ENCODE data around the gene PDE8A.
"Not testable (repeated sequence)": the region's sequence is repeated elsewhere in the genome, so short reads cannot be mapped to it uniquely, and the experiment has no call there.

PDE8A gene

GRCh38 chr15:85008474-85009260, 27.0 kb downstream of the PDE8A start:
- Mint-ChIP-seq H3K27me3 (no peaks in the 10 kb centered on the region), H3K4me1 (ENCODE audit: low read depth) (peaks cover 48% of the 10 kb centered on the region), H3K27ac (peak overlapping the region; percentile 36), H3K4me3 (no peak overlapping the region), H3K9me3 (peaks cover 4% of the 10 kb centered on the region), H3K36me3 (ENCODE audit: low read depth) (peaks cover 5% of the 10 kb centered on the region)

GRCh38 chr15:85009435-85009834, 27.8 kb downstream of the PDE8A start:
- Mint-ChIP-seq H3K36me3 (ENCODE audit: low read depth) (peaks cover 5% of the 10 kb centered on the region), H3K9me3 (peaks cover 4% of the 10 kb centered on the region), H3K4me3 (no peak overlapping the region), H3K27ac (no peak overlapping the region), H3K27me3 (no peaks in the 10 kb centered on the region), H3K4me1 (ENCODE audit: low read depth) (peaks cover 45% of the 10 kb centered on the region)

- Mint-ChIP-seq H3K36me3 (ENCODE audit: low read depth) (peaks cover 5% of the 10 kb centered on the region), H3K27me3 (no peaks in the 10 kb centered on the region), H3K4me1 (ENCODE audit: low read depth) (peaks cover 46% of the 10 kb centered on the region), H3K4me3 (no peak overlapping the region), H3K27ac (no peak overlapping the region), H3K9me3 (peaks cover 4% of the 10 kb centered on the region)
Measured at GRCh38 chr15:85010071-85010385, 28.4 kb downstream of the PDE8A start.

- Mint-ChIP-seq H3K36me3 (ENCODE audit: low read depth) (peaks cover 5% of the 10 kb centered on the region), H3K4me1 (ENCODE audit: low read depth) (peaks cover 48% of the 10 kb centered on the region), H3K27ac (peak overlapping the region; percentile 32), H3K27me3 (no peaks in the 10 kb centered on the region), H3K4me3 (no peak overlapping the region), H3K9me3 (peaks cover 4% of the 10 kb centered on the region)
Measured at GRCh38 chr15:85010386-85011159, 28.9 kb downstream of the PDE8A start.

- H3K27me3 Mint-ChIP-seq = no peaks in the 10 kb centered on the region
- H3K4me3 Mint-ChIP-seq = no peak overlapping the region
- H3K27ac Mint-ChIP-seq = peak overlapping the region; percentile 32
- H3K36me3 Mint-ChIP-seq (ENCODE audit: low read depth) = peaks cover 6% of the 10 kb centered on the region
- peaks cover 49% of the 10 kb centered on the region for H3K4me1 Mint-ChIP-seq (ENCODE audit: low read depth)
- H3K9me3 Mint-ChIP-seq = peaks cover 4% of the 10 kb centered on the region
Measured at GRCh38 chr15:85011160-85011571, 29.5 kb downstream of the PDE8A start.

- H3K4me3 Mint-ChIP-seq, H3K9me3 Mint-ChIP-seq, H3K27me3 Mint-ChIP-seq, H3K27ac Mint-ChIP-seq: not testable (repeated sequence)
- peaks cover 52% of the 10 kb centered on the region for H3K4me1 Mint-ChIP-seq (ENCODE audit: low read depth)
- H3K36me3 Mint-ChIP-seq (ENCODE audit: low read depth) = peaks cover 10% of the 10 kb centered on the region
Measured at GRCh38 chr15:85011724-85012123, 30.1 kb downstream of the PDE8A start.

- Mint-ChIP-seq H3K4me1 (ENCODE audit: low read depth) (peaks cover 43% of the 10 kb centered on the region), H3K9me3 (peaks cover 4% of the 10 kb centered on the region), H3K36me3 (ENCODE audit: low read depth) (peaks cover 10% of the 10 kb centered on the region), H3K27me3 (no peaks in the 10 kb centered on the region), H3K27ac (no peak overlapping the region), H3K4me3 (no peak overlapping the region)
Measured at GRCh38 chr15:85013785-85014184, 32.1 kb downstream of the PDE8A start.

GRCh38 chr15:85014932-85015331, 33.3 kb downstream of the PDE8A start:
- peaks cover 42% of the 10 kb centered on the region for H3K4me1 Mint-ChIP-seq (ENCODE audit: low read depth)

GRCh38 chr15:85016275-85016674, 34.6 kb downstream of the PDE8A start:
- H3K4me3 Mint-ChIP-seq = no peak overlapping the region
- peaks cover 11% of the 10 kb centered on the region for H3K36me3 Mint-ChIP-seq (ENCODE audit: low read depth)
- peaks cover 32% of the 10 kb centered on the region for H3K4me1 Mint-ChIP-seq (ENCODE audit: low read depth)
- H3K27ac Mint-ChIP-seq = no peak overlapping the region
- H3K27me3 Mint-ChIP-seq = no peaks in the 10 kb centered on the region
- no peaks in the 10 kb centered on the region for H3K9me3 Mint-ChIP-seq

More at GRCh38 chr15:85014932-85015331, 33.3 kb downstream of the PDE8A start:
- Mint-ChIP-seq H3K27me3 (no peaks in the 10 kb centered on the region), H3K4me3 (no peak overlapping the region), H3K9me3 (peaks cover 4% of the 10 kb centered on the region), H3K36me3 (ENCODE audit: low read depth) (peaks cover 13% of the 10 kb centered on the region), H3K27ac (no peak overlapping the region)

GRCh38 chr15:85019815-85020590, 38.3 kb downstream of the PDE8A start:
- Mint-ChIP-seq H3K36me3 (ENCODE audit: low read depth) (peaks cover 11% of the 10 kb centered on the region), H3K4me1 (ENCODE audit: low read depth) (peaks cover 35% of the 10 kb centered on the region), H3K27ac (no peak overlapping the region), H3K9me3 (no peaks in the 10 kb centered on the region), H3K4me3 (no peak overlapping the region), H3K27me3 (no peaks in the 10 kb centered on the region)

- H3K4me3 Mint-ChIP-seq = no peak overlapping the region
- peaks cover 8% of the 10 kb centered on the region for H3K36me3 Mint-ChIP-seq (ENCODE audit: low read depth)
- H3K27ac Mint-ChIP-seq = no peak overlapping the region
- no peaks in the 10 kb centered on the region for H3K9me3 Mint-ChIP-seq
- no peaks in the 10 kb centered on the region for H3K27me3 Mint-ChIP-seq
- peaks cover 41% of the 10 kb centered on the region for H3K4me1 Mint-ChIP-seq (ENCODE audit: low read depth)
Measured at GRCh38 chr15:85021409-85021808, 39.8 kb downstream of the PDE8A start.

- Mint-ChIP-seq H3K27ac (no peak overlapping the region), H3K4me1 (ENCODE audit: low read depth) (peaks cover 49% of the 10 kb centered on the region), H3K27me3 (no peaks in the 10 kb centered on the region), H3K36me3 (ENCODE audit: low read depth) (peaks cover 6% of the 10 kb centered on the region), H3K4me3 (no peak overlapping the region), H3K9me3 (no peaks in the 10 kb centered on the region)
Measured at GRCh38 chr15:85022860-85023403, 41.3 kb downstream of the PDE8A start.

GRCh38 chr15:85024003-85024402, 42.3 kb downstream of the PDE8A start:
- H3K9me3 Mint-ChIP-seq = no peaks in the 10 kb centered on the region
- H3K4me1 Mint-ChIP-seq (ENCODE audit: low read depth) = peaks cover 51% of the 10 kb centered on the region
- H3K36me3 Mint-ChIP-seq (ENCODE audit: low read depth) = peaks cover 6% of the 10 kb centered on the region
- no peak overlapping the region for H3K27ac Mint-ChIP-seq
- no peak overlapping the region for H3K4me3 Mint-ChIP-seq
- no peaks in the 10 kb centered on the region for H3K27me3 Mint-ChIP-seq

GRCh38 chr15:85024509-85025336, 43.1 kb downstream of the PDE8A start:
- Mint-ChIP-seq H3K36me3 (ENCODE audit: low read depth) (peaks cover 5% of the 10 kb centered on the region), H3K9me3 (no peaks in the 10 kb centered on the region), H3K27me3 (no peaks in the 10 kb centered on the region), H3K4me3 (no peak overlapping the region), H3K27ac (peak overlapping the region; percentile 1), H3K4me1 (ENCODE audit: low read depth) (peaks cover 53% of the 10 kb centered on the region)

Data from stimulated activated naive CD8-positive, alpha-beta T cell treated with anti-CD3 and anti-CD28 coated beads, Interleukin-15, Interleukin-2, amounts not matched to agents 100 ng/mL and 50 ng/mL, for 24 hours (primary cell).